ENCODE measurements around the gene ZNF14.
A peak's percentile ranks its signal among the peaks of the same experiment; 100 is the strongest.
"Not testable (repeated sequence)": the region's sequence is repeated elsewhere in the genome, so short reads cannot be mapped to it uniquely, and the experiment has no call there.

The ZNF14 gene

DNA sequence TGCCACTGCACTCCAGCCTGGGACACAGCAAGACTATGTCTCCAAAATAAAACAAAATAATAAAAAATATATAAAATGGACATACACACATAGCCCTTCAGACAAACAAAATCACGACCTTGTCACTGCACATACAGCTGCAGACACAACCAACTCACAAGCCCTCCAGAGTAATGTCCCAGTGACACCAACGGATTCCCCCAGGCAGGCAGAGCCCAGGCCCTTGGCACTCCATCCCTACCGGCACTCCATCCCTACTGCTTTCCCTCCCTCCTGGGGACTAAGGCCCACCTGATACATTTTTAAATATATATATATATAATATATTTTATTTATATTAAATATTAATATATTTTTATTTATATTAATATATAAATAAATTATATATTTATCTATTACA, 45.8 kb downstream of the ZNF14 start:
- peak; percentile 4 for DNase-seq (ENCODE audit: low read depth)

DNA sequence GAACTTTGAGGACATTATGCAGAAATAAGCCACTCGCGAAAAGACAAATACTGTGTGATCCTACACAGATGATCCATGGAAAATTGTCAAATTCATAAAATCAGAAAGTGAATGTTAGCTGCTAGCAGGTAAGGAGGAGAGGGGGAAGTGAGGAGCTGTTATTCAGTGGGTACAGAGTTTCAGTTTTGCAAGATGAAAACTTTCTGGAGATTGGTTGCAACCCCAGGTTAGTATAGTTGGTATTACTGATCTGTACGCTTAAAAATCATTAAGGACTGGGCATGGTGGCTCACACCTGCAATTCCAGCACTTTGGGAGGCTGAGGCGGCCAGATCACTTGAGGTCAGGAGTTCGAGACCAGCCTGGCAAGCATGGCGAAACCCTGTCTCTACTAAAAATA, 46.3 kb downstream of the ZNF14 start:
- DNase-seq (ENCODE audit: low read depth), result no peak

DNA sequence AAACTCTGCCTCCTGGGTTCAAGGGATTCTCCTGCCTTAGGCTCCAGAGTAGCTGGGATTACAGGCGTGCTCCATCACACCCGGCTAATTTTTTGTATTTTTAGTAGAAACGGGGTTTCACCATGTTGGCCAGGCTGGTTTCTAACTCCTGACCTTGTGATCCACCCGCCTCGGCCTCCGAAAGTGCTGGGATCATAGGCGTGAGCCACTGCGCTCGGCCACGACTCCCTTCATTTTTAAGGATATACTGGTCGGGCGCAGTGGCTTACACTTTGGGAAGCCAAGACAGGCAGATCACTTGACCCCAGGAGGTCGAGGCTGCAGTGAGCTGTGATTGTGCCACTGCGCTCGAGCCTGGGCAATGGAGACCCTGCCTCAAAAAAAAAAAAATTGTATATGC, 46.8 kb downstream of the ZNF14 start:
- DNase-seq (ENCODE audit: low read depth), result not testable (repeated sequence)

GRCh38 chr19:19679176-19680073, 53.5 kb downstream of the ZNF14 start:
- DNase-seq (ENCODE audit: low read depth), result no peak

- no peak for DNase-seq (ENCODE audit: low read depth)
These were observed 55.3 kb downstream of the ZNF14 start for GRCh38 chr19:19677579-19677978.

GRCh38 chr19:19674315-19674714, 58.6 kb downstream of the ZNF14 start:
- DNase-seq (ENCODE audit: low read depth), result no peak

- peak; percentile 7 for DNase-seq (ENCODE audit: low read depth)
These were observed 60.1 kb downstream of the ZNF14 start for GRCh38 chr19:19672816-19673215.

- peak; percentile 15 for DNase-seq (ENCODE audit: low read depth)
These were observed 62.8 kb downstream of the ZNF14 start for GRCh38 chr19:19670070-19670551.

- peak; percentile 93 for DNase-seq (ENCODE audit: low read depth)
These were observed 64.5 kb downstream of the ZNF14 start, which contains the start of gene ZNF101 for GRCh38 chr19:19668230-19669012. Gene ZNF101, plus strand, starts transcription at chr19:19668839. Its CDS starts 125 bp downstream, at chr19:19668964.

DNA sequence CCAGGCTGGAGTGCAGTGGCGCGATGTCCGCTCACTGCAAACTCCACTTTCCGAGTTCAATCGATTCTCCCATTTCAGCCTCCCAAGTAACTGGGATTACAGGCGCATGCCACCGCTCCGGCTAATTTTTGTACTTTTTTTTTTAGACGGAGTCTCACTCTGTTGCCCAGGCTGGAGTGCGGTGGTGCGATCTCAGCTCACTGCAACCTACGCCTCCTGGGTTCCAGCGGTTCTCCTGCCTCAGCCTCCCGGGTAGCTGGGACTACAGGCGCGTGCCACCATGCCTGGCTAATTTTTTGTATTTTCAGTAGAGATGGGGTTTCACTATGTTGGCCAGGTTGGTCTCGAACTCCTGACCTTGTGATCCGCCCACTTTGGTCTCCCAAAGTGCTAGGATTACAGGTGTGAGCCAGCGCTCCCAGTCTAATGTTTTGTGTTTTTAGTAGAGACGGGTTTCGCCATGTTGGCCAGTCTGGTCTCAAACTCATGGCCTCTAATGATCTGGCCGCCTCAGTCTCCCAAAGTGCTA, 67.4 kb downstream of the ZNF14 start:
- not testable (repeated sequence) for DNase-seq (ENCODE audit: low read depth)

GRCh38 chr19:19663256-19664120, 69.4 kb downstream of the ZNF14 start, which contains the start of gene ATP13A1:
Gene ATP13A1, minus strand, starts transcription at chr19:19663676. Its CDS starts 10 bp downstream, at chr19:19663666.
- peak; percentile 99 for DNase-seq (ENCODE audit: low read depth)

DNA sequence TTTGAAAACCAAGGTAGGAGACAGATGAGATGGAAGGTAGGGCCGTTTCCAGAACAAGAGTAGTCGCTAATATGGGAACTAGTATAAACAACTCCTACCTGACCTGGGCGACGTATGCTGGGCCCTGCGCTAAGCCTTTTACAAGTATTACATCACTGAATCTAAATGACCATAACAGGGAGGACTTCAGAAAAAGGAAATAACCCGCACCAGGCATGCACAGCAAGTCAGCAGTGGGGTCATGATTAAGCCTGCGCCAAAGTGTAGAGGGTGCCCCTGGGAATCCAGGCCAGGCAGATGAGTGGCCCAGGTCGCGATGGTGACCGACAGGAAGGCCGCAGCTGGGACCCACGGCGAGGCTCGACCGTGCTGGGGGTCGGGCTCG, 70.0 kb downstream of the ZNF14 start:
- DNase-seq (ENCODE audit: low read depth), result no peak

DNA sequence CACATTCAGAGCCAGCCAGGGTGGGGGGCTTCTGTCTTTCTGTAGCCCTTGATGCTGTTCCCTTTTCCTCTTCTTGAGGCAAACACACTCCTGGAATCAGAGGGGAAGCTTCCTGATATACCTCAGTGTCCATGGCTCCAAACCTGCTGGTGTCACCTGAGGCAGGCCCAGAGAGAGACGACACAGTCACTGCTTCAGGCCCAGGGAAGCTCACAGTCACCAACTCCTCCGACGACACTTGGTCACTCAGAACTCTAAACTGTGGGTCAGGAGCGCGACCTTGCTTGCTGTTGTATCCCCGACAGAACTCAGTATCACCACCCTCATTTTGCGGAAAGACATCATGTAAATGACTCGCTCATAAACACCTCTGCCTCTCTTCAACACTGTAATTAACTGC, 70.6 kb downstream of the ZNF14 start:
- DNase-seq (ENCODE audit: low read depth), result no peak

DNA sequence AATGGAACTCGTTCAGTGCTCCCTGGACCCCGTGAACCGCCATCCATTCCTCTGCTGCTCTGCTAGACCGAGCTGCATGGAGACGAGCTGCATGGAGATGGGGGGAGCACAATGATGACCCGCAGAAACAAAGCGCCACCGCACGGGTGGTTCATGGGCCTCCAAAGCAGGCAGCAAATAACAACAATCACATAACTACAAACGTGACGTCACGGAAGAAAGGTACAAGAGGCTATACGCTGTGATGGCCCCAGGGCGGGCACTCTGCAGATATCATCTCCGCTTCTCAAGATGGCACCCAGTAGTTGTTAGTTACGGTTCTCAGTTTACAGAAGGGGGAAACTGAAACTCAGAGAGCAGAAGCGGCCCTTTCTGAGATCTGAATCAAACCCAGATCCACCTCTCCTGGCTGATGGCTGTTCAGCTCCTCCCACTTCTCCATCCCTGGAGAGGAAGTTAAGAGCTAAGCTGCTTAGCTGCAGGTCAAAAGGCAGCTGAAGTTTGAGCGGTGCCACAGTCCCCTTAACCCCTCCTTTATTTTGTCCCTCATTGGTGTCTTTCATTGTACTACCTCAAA, 71.1 kb downstream of the ZNF14 start:
- no peak for DNase-seq (ENCODE audit: low read depth)

DNA sequence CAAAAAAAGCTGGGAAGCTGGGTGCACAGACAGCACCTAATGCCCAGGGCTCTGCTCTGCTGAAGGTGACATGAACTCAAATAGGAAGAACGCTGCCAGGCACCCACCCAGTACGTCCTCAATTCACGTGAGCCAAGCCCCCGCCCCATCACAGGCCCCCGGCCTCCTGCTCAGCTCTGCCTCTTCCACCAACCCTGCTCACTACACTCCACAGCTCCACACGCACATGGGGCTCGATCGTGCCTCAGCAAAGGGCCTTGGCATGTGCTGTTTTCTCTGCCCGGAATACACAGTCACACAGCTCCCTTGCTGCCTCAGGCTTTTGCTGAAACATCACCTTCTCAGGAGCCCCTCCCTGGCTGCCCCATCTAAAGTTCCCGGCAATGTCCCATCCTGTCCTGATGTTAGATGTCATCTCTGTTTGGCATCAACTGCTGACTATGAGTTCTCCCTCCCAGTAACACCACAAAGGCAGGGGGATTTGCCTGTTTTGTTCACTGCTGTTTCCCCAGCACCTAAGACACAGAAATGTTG, 71.7 kb downstream of the ZNF14 start:
- DNase-seq (ENCODE audit: low read depth), result no peak

All from EH (cell line).